ENCODE data around the gene SNPH. TPM values are rescaled to one million over a fixed set of nuclear protein-coding genes. Genes with fewer than 3 reads are reported as not detected.

The SNPH gene
- total and polyA plus RNA-seq, 2 experiments from 2014 or later = 5.7 to 11.2 TPM

GRCh38 chr20:1325173-1326030 is 59.3 kb downstream of the SNPH start:
- H3K27ac ChIP-seq = peak overlapping the region; percentile 100
- peak overlapping the region; percentile 92 for H3K4me2 ChIP-seq (ENCODE audit: unreplicated experiment)
- no peak for TF ChIP-seq EZH2phosphoT487 (IDR thresholded peaks at IDR 0.05; ENCODE audit: insufficient read depth, low read depth)
- peak overlapping the region; percentile 95 for H3K4me3 ChIP-seq
- no peaks in the 10 kb centered on the region for H3K9me2 ChIP-seq (ENCODE audit: insufficient read depth)
- peak; percentile 98 for DNase-seq
- H3K4me1 ChIP-seq (ENCODE audit: insufficient read depth) = peaks cover 61% of the 10 kb centered on the region
- no peaks in the 10 kb centered on the region for H3K27me3 ChIP-seq (replicated peaks; ENCODE audit: insufficient read depth)
- WGBS, 2 experiments (ENCODE audit: low coverage in 1 of 2, low lambda C conversion rate in 2 of 2, missing lambda C conversion rate in 2 of 2) = 0 to 1% methylated on average over 56 of the region's 56 CpGs
- in situ Hi-C loops (cut with MboI) = no loop called here
- no peaks in the 10 kb centered on the region for H3K36me3 ChIP-seq (ENCODE audit: low read depth)
- no peaks in the 10 kb centered on the region for H4K20me1 ChIP-seq (ENCODE audit: insufficient read depth)
- no peaks in the 10 kb centered on the region for H3K9me3 ChIP-seq (ENCODE audit: low read depth)
- peak overlapping the region; percentile 71 for H2AFZ ChIP-seq
- peaks cover 37% of the 10 kb centered on the region for H3K79me2 ChIP-seq (ENCODE audit: insufficient read depth)
- H3K9ac ChIP-seq = peak overlapping the region; percentile 100
- H3F3A ChIP-seq (ENCODE audit: insufficient read depth) = peaks cover 66% of the 10 kb centered on the region

- TF ChIP-seq EZH2 (IDR thresholded peaks at IDR 0.05; ENCODE audit: insufficient read depth, poor library complexity, severe bottlenecking) = no peak
- no peak for TF ChIP-seq EZH2phosphoT487 (IDR thresholded peaks at IDR 0.05; ENCODE audit: insufficient read depth, low read depth)
- Histone ChIP-seq H3K9me3 (ENCODE audit: low read depth) (no peaks in the 10 kb centered on the region), H2AFZ (no peak overlapping the region), H3K4me1 (ENCODE audit: insufficient read depth) (peaks cover 64% of the 10 kb centered on the region), H3K4me2 (ENCODE audit: unreplicated experiment) (peak overlapping the region; percentile 92), H3K27me3 (replicated peaks; ENCODE audit: insufficient read depth) (no peaks in the 10 kb centered on the region), H3K79me2 (ENCODE audit: insufficient read depth) (peaks cover 46% of the 10 kb centered on the region), H3K9ac (peak overlapping the region; percentile 100), H3K27ac (peak overlapping the region; percentile 100), H4K20me1 (ENCODE audit: insufficient read depth) (no peaks in the 10 kb centered on the region), H3K36me3 (ENCODE audit: low read depth) (no peaks in the 10 kb centered on the region), H3K4me3 (peak overlapping the region; percentile 95), H3K9me2 (ENCODE audit: insufficient read depth) (no peaks in the 10 kb centered on the region), H3F3A (ENCODE audit: insufficient read depth) (peaks cover 66% of the 10 kb centered on the region)
- 6 to 7% methylated on average over 10 of the region's 10 CpGs for WGBS, 2 experiments (ENCODE audit: low coverage in 1 of 2, low lambda C conversion rate in 2 of 2, missing lambda C conversion rate in 2 of 2)
- DNase-seq = peak; percentile 75
- in situ Hi-C loops (cut with MboI) = no loop called here
Observed at GRCh38 chr20:1326031-1326930, 60.2 kb downstream of the SNPH start.

- in situ Hi-C loops (cut with MboI) = no loop called here
- Histone ChIP-seq H3K9me2 (ENCODE audit: insufficient read depth) (no peaks in the 10 kb centered on the region), H2AFZ (no peak overlapping the region), H3F3A (ENCODE audit: insufficient read depth) (peaks cover 61% of the 10 kb centered on the region), H3K27ac (peak overlapping the region; percentile 100), H3K79me2 (ENCODE audit: insufficient read depth) (peaks cover 55% of the 10 kb centered on the region), H4K20me1 (ENCODE audit: insufficient read depth) (no peaks in the 10 kb centered on the region), H3K4me3 (peak overlapping the region; percentile 95), H3K4me2 (ENCODE audit: unreplicated experiment) (peak overlapping the region; percentile 92), H3K36me3 (ENCODE audit: low read depth) (no peaks in the 10 kb centered on the region), H3K9me3 (ENCODE audit: low read depth) (no peaks in the 10 kb centered on the region), H3K4me1 (ENCODE audit: insufficient read depth) (peaks cover 61% of the 10 kb centered on the region), H3K9ac (peak overlapping the region; percentile 100), H3K27me3 (replicated peaks; ENCODE audit: insufficient read depth) (no peaks in the 10 kb centered on the region)
- peak; percentile 87 for DNase-seq
- TF ChIP-seq EZH2phosphoT487 (IDR thresholded peaks at IDR 0.05; ENCODE audit: insufficient read depth, low read depth) (no peak), EZH2 (IDR thresholded peaks at IDR 0.05; ENCODE audit: insufficient read depth, poor library complexity, severe bottlenecking) (no peak)
- 11 to 14% methylated on average over 8 of the region's 8 CpGs for WGBS, 2 experiments (ENCODE audit: low coverage in 1 of 2, low lambda C conversion rate in 2 of 2, missing lambda C conversion rate in 2 of 2)
Observed at GRCh38 chr20:1327241-1327653, 61.2 kb downstream of the SNPH start.

Data from GM23248 (cell line).